CD4-positive, CD25-positive, alpha-beta regulatory T cell (primary cell): ENCODE data around the gene EML1. TPM values are rescaled to one million over a fixed set of nuclear protein-coding genes. Genes with fewer than 3 reads are reported as not detected.

Source experiments
- ATAC-seq, 2 donors: fragments of 150-1000 bp; cut with Tn5 transposase; one replicate each; pipeline ENCODE4 v1.10.0; 2021; ENCODE audit warnings: low read depth in 2 of 2, moderate number of reproducible peaks in 2 of 2, moderate library complexity in 1 of 2
- DNase-seq, 3 donors: peaks; one replicate each; pipeline versions ENCODE4 v3.0.0 to v3.0.0-alpha.2; 2012 to 2022; ENCODE audit warnings: mixed read lengths in 1 of 3
- H3K27ac ChIP-seq: one replicate; pipeline ENCODE4 v1.7.0; 2013; ENCODE audit warnings: mild to moderate bottlenecking, low read length; ENCODE audit not compliant: insufficient read depth, poor library complexity, severe bottlenecking
- H3K27me3 ChIP-seq: one replicate; pipeline ENCODE4 v1.7.0; 2013; ENCODE audit warnings: low read length; ENCODE audit not compliant: control insufficient read depth, insufficient read depth
- H3K36me3 ChIP-seq: one replicate; pipeline ENCODE4 v1.7.0; 2013; ENCODE audit warnings: mild to moderate bottlenecking, low read length, moderate library complexity; ENCODE audit not compliant: control insufficient read depth, insufficient read depth
- H3K4me1 ChIP-seq: 2 replicates; pipeline ENCODE4 v1.7.0; 2013; ENCODE audit warnings: mild to moderate bottlenecking, low read length; ENCODE audit not compliant: insufficient read depth, control insufficient read depth, poor library complexity, severe bottlenecking
- H3K4me3 ChIP-seq: one replicate; pipeline ENCODE4 v1.7.0; 2013; ENCODE audit warnings: low read depth, mild to moderate bottlenecking, low read length, moderate library complexity
- H3K9me3 ChIP-seq, 2 experiments: 1 replicate in 1 of 2; 2 replicates in 1 of 2; pipeline ENCODE4 v1.7.0; 2013; ENCODE audit warnings: low read length in 2 of 2, mild to moderate bottlenecking in 1 of 2, moderate library complexity in 1 of 2; ENCODE audit not compliant: control insufficient read depth in 2 of 2
- H3K27ac Mint-ChIP-seq, 3 donors: one replicate each; pipeline ENCODE4 v1.8.0; 2020 to 2022; ENCODE audit warnings: mild to moderate bottlenecking in 3 of 3, mixed read lengths in 3 of 3, moderate library complexity in 2 of 3
- H3K27me3 Mint-ChIP-seq: one replicate; pipeline ENCODE4 v1.8.0; 2022; ENCODE audit warnings: mild to moderate bottlenecking, mixed read lengths
- H3K36me3 Mint-ChIP-seq: one replicate; pipeline ENCODE4 v1.8.0; 2020; ENCODE audit warnings: mixed read lengths
- H3K4me1 Mint-ChIP-seq, 4 donors: one replicate each; pipeline ENCODE4 v1.8.0; 2020 to 2022; ENCODE audit warnings: mixed read lengths in 4 of 4, mild to moderate bottlenecking in 1 of 4
- H3K4me3 Mint-ChIP-seq, 4 donors: one replicate each; pipeline ENCODE4 v1.8.0; 2020 to 2022; ENCODE audit warnings: mild to moderate bottlenecking in 4 of 4, mixed read lengths in 4 of 4, moderate library complexity in 3 of 4
- H3K9me3 Mint-ChIP-seq, 7 donors: one replicate each; pipeline ENCODE4 v1.8.0; 2020 to 2022; ENCODE audit warnings: mixed read lengths in 7 of 7, mild to moderate bottlenecking in 3 of 7, moderate library complexity in 2 of 7
- polyA plus RNA-seq, 4 donors: library from polyadenylated mRNA; unstranded; fragments of 300-500 nt; fragmentation: Illumina TruSeq; gene quantifications; one replicate each; pipeline ENCODE4 v1.2.3, GENCODE V29; 2021
- total RNA-seq: library from RNA; stranded (reverse); gene quantifications from one replicate; pipeline ENCODE4 v1.2.3, GENCODE V29; 2022

Gene EML1
- total and polyA plus RNA-seq, 5 donors from 2014 or later = not detected

DNA sequence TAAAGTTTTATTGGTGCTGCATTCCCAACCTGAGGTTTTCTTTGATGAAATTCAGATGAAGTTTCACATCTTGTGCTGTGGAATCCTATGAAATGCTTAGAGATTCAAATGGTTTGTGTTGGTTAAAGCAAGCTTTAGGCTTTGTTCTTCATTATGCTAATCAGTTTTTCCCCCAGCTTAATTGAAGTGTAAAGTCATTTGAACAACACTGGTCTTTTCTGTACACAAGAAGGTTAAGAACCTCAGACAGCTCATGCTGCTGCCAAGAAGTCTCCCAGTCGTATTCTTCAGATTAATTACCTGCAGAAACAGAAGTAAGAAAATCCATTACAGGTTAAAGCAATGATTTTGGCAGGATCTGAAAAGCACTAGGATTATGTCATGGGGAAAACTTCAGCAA, 48.9 kb downstream of the EML1 start:
- no peaks in the 10 kb centered on the region for H3K4me1 Mint-ChIP-seq
- H3K36me3 Mint-ChIP-seq = no peaks in the 10 kb centered on the region
- H3K27me3 Mint-ChIP-seq = peaks cover 36% of the 10 kb centered on the region
- H3K27me3 ChIP-seq = peaks cover 11% of the 10 kb centered on the region
- no peak overlapping the region for H3K4me3 ChIP-seq
- no peak overlapping the region for H3K27ac ChIP-seq
- ATAC-seq (no peak), DNase-seq (no peak)
- H3K4me1 ChIP-seq = no peaks in the 10 kb centered on the region
- no peak overlapping the region for H3K4me3 Mint-ChIP-seq
- H3K36me3 ChIP-seq = no peaks in the 10 kb centered on the region
- H3K27ac Mint-ChIP-seq = no peak overlapping the region
- H3K9me3 ChIP-seq = peaks cover 6 to 7% of the 10 kb centered on the region in 2 experiments
- H3K9me3 Mint-ChIP-seq = peaks cover 0 to 3% (median 3%) of the 10 kb centered on the region in 7 donors

DNA sequence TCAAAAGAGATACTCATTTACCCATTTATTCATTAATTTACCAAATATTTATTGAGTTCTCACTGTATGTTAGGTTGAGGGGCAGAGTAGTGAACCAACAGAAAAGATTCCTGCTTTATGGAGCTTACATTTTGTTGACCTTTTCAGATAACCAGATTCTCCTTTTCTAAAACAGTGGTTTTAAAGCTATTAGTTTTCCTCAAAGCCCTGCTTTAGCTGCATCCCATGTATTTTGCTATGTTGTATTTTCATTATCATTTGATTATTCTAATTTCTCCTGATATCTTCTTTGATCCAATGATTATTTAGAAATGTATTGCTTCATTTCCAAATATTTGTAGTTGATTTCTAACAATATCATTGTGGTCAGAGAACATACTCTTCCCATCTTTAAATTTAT, 53.6 kb downstream of the EML1 start:
- Histone ChIP-seq H3K27me3 (peaks cover 4% of the 10 kb centered on the region), H3K9me3 (peaks cover 13% of the 10 kb centered on the region in 2 experiments), H3K4me1 (no peaks in the 10 kb centered on the region), H3K36me3 (no peaks in the 10 kb centered on the region), H3K27ac (no peak overlapping the region), H3K4me3 (no peak overlapping the region)
- DNase-seq = no peak
- ATAC-seq = no peak
- Mint-ChIP-seq H3K27me3 (peaks cover 49% of the 10 kb centered on the region), H3K4me3 (no peak overlapping the region), H3K9me3 (peaks cover 0 to 12% (median 5%) of the 10 kb centered on the region in 7 donors), H3K36me3 (no peaks in the 10 kb centered on the region), H3K4me1 (no peaks in the 10 kb centered on the region), H3K27ac (no peak overlapping the region)

GRCh38 chr14:99850709-99851108, 57.5 kb downstream of the EML1 start:
- Histone ChIP-seq H3K27ac (no peak overlapping the region), H3K27me3 (peaks cover 2% of the 10 kb centered on the region), H3K36me3 (no peaks in the 10 kb centered on the region), H3K9me3 (peaks cover 13% of the 10 kb centered on the region in 2 experiments), H3K4me3 (no peak overlapping the region), H3K4me1 (no peaks in the 10 kb centered on the region)
- H3K4me3 Mint-ChIP-seq = no peak overlapping the region
- H3K27me3 Mint-ChIP-seq = peaks cover 55% of the 10 kb centered on the region
- no peaks in the 10 kb centered on the region for H3K4me1 Mint-ChIP-seq
- H3K9me3 Mint-ChIP-seq = peaks cover 0 to 12% (median 5%) of the 10 kb centered on the region in 7 donors
- ATAC-seq (no peak), DNase-seq (no peak)
- no peaks in the 10 kb centered on the region for H3K36me3 Mint-ChIP-seq
- no peak overlapping the region for H3K27ac Mint-ChIP-seq

DNA sequence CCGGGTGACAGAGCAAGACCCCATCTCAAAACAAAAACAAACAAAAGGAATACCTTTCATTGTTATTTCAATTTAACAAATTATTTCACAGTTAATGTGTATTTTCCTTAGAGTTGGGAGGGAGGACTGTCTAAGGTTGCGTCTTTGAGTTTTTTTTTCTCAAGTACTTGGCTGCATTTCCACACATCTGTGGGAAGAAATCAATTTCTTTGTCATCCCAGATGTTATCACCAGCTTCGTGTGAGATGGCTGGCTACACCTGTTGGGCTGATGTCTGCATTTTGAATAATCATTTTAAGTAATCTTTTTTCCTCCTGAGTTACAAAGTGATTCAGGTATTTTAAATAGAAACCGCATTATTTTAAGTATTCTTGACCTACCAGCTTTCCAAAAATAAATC, 59.4 kb downstream of the EML1 start:
- Histone ChIP-seq H3K27me3 (peaks cover 6% of the 10 kb centered on the region), H3K9me3 (peaks cover 3% of the 10 kb centered on the region in 2 experiments), H3K4me1 (no peaks in the 10 kb centered on the region), H3K36me3 (no peaks in the 10 kb centered on the region), H3K27ac (no peak overlapping the region), H3K4me3 (no peak overlapping the region)
- ATAC-seq (no peak), DNase-seq (no peak)
- no peak overlapping the region for H3K4me3 Mint-ChIP-seq
- H3K27ac Mint-ChIP-seq = no peak overlapping the region
- H3K9me3 Mint-ChIP-seq = peaks cover 0 to 5% (median 4%) of the 10 kb centered on the region in 7 donors
- peaks cover 46% of the 10 kb centered on the region for H3K27me3 Mint-ChIP-seq
- no peaks in the 10 kb centered on the region for H3K36me3 Mint-ChIP-seq
- no peaks in the 10 kb centered on the region for H3K4me1 Mint-ChIP-seq

GRCh38 chr14:99853206-99853605, 60.0 kb downstream of the EML1 start:
- Mint-ChIP-seq H3K9me3 (peaks cover 0 to 2% (median 0%) of the 10 kb centered on the region in 7 donors), H3K4me3 (no peak overlapping the region), H3K4me1 (no peaks in the 10 kb centered on the region), H3K27ac (no peak overlapping the region), H3K27me3 (peaks cover 42% of the 10 kb centered on the region), H3K36me3 (no peaks in the 10 kb centered on the region)
- H3K4me3 ChIP-seq = no peak overlapping the region
- DNase-seq (peak in 1 of 3 donors; percentile 7), ATAC-seq (no peak)
- H3K27me3 ChIP-seq = peaks cover 7% of the 10 kb centered on the region
- H3K9me3 ChIP-seq = peaks cover 0 to 2% of the 10 kb centered on the region in 2 experiments
- no peak overlapping the region for H3K27ac ChIP-seq
- H3K36me3 ChIP-seq = no peaks in the 10 kb centered on the region
- no peaks in the 10 kb centered on the region for H3K4me1 ChIP-seq

DNA sequence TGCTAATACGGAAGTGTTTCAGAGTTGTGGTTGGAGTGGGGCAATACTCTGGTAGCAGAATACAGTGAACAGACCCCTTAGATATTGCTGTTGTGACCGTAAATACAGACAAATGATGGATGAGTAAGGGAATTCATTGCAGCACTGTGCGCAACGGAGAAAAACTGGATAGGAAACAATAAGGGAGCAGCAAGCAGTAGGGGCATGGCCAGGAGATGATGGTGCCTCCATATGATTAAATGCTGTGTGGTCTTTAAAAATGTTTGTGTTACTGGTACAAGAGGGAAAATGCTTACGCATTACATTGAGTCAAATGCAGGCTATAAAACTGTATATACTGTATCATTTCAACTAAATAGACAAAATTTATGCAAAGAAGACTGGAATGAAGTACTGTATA, 61.6 kb downstream of the EML1 start:
- H3K27me3 Mint-ChIP-seq = peaks cover 42% of the 10 kb centered on the region
- H3K4me3 ChIP-seq = no peak overlapping the region
- no peak for DNase-seq
- H3K36me3 ChIP-seq = no peaks in the 10 kb centered on the region
- H3K4me1 Mint-ChIP-seq = no peaks in the 10 kb centered on the region
- H3K27ac ChIP-seq = no peak overlapping the region
- peaks cover 0 to 2% of the 10 kb centered on the region in 2 experiments for H3K9me3 ChIP-seq
- H3K27ac Mint-ChIP-seq = no peak overlapping the region
- no peak overlapping the region for H3K4me3 Mint-ChIP-seq
- H3K36me3 Mint-ChIP-seq = no peaks in the 10 kb centered on the region
- H3K27me3 ChIP-seq = peaks cover 7% of the 10 kb centered on the region
- peaks cover 0 to 1% (median 0%) of the 10 kb centered on the region in 7 donors for H3K9me3 Mint-ChIP-seq
- ATAC-seq = no peak
- H3K4me1 ChIP-seq = no peaks in the 10 kb centered on the region

- Mint-ChIP-seq H3K27ac (no peak overlapping the region), H3K4me3 (no peak overlapping the region), H3K27me3 (peaks cover 42% of the 10 kb centered on the region), H3K36me3 (no peaks in the 10 kb centered on the region), H3K4me1 (no peaks in the 10 kb centered on the region), H3K9me3 (peaks cover 0 to 1% (median 0%) of the 10 kb centered on the region in 7 donors)
- Histone ChIP-seq H3K27me3 (peaks cover 7% of the 10 kb centered on the region), H3K4me1 (no peaks in the 10 kb centered on the region), H3K9me3 (peaks cover 0 to 2% of the 10 kb centered on the region in 2 experiments), H3K27ac (no peak overlapping the region), H3K4me3 (no peak overlapping the region), H3K36me3 (no peaks in the 10 kb centered on the region)
- no peak for DNase-seq
- no peak for ATAC-seq
These were observed 62.1 kb downstream of the EML1 start for GRCh38 chr14:99855271-99855670.

GRCh38 chr14:99857551-99857950, 64.3 kb downstream of the EML1 start:
- ATAC-seq (no peak), DNase-seq (no peak)
- Histone ChIP-seq H3K4me3 (no peak overlapping the region), H3K4me1 (no peaks in the 10 kb centered on the region), H3K36me3 (no peaks in the 10 kb centered on the region), H3K27me3 (peaks cover 4% of the 10 kb centered on the region), H3K27ac (no peak overlapping the region), H3K9me3 (peaks cover 0 to 2% of the 10 kb centered on the region in 2 experiments)
- H3K36me3 Mint-ChIP-seq = no peaks in the 10 kb centered on the region
- H3K27me3 Mint-ChIP-seq = peaks cover 30% of the 10 kb centered on the region
- no peaks in the 10 kb centered on the region for H3K4me1 Mint-ChIP-seq
- H3K27ac Mint-ChIP-seq = no peak overlapping the region
- H3K9me3 Mint-ChIP-seq = peaks cover 0 to 2% (median 0%) of the 10 kb centered on the region in 7 donors
- H3K4me3 Mint-ChIP-seq = no peak overlapping the region
